ENCODE data around the gene ADIPOR2. TPM values are rescaled to one million over a fixed set of nuclear protein-coding genes. Genes with fewer than 3 reads are reported as not detected.
A peak's percentile ranks its signal among the peaks of the same experiment; 100 is the strongest.

Gene ADIPOR2
- total RNA-seq, 4 donors from 2014 or later: 46.0 to 59.3 (median 52.4) TPM

GRCh38 chr12:1663440-1664132, 27.3 kb upstream of the ADIPOR2 start:
- H3K27ac ChIP-seq: peak overlapping the region in 1 of 3 donors; percentile 76
- no peaks in the 10 kb centered on the region for H3K36me3 ChIP-seq
- no peaks in the 10 kb centered on the region for H3K9me3 ChIP-seq
- peaks cover 0 to 6% of the 10 kb centered on the region in 2 donors for H3K4me1 ChIP-seq
- H3K4me3 ChIP-seq (replicated peaks in 1 of 3): no peak overlapping the region
- intact Hi-C loops (cut with DNase I): no loop called here
- no peak for DNase-seq
- TF ChIP-seq, protein P1, sequence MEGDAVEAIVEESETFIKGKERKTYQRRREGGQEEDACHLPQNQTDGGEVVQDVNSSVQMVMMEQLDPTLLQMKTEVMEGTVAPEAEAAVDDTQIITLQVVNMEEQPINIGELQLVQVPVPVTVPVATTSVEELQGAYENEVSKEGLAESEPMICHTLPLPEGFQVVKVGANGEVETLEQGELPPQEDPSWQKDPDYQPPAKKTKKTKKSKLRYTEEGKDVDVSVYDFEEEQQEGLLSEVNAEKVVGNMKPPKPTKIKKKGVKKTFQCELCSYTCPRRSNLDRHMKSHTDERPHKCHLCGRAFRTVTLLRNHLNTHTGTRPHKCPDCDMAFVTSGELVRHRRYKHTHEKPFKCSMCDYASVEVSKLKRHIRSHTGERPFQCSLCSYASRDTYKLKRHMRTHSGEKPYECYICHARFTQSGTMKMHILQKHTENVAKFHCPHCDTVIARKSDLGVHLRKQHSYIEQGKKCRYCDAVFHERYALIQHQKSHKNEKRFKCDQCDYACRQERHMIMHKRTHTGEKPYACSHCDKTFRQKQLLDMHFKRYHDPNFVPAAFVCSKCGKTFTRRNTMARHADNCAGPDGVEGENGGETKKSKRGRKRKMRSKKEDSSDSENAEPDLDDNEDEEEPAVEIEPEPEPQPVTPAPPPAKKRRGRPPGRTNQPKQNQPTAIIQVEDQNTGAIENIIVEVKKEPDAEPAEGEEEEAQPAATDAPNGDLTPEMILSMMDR (IDR thresholded peaks at IDR 0.05): no peak
- no peak for TF ChIP-seq POLR2A (IDR thresholded peaks at IDR 0.05)
- WGBS, 2 donors: 83 to 85% methylated on average over 11 of the region's 11 CpGs
- no peaks in the 10 kb centered on the region for H3K27me3 ChIP-seq

DNA sequence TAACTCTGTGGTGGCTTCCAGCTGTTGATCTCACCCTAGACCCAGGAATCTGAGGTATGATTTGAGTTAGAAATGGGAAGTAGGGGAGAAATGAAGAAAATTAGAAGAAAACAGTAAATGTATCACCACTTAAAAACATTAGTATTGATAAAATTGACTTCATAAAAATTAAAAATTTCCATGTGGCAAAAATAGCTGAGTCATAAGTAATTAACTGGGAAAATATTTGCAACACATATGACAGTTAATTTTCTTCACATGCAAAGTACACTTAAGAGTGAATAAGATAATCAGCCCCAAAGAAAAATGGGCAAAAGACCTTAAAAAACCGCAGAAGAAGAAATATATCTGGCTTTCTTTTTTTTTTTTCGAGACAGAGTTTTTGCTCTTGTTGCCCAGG, 25.5 kb upstream of the ADIPOR2 start:
- H3K36me3 ChIP-seq: no peaks in the 10 kb centered on the region
- WGBS, 2 donors: 81 to 94% methylated on average over 2 of the region's 2 CpGs
- H3K9me3 ChIP-seq: no peaks in the 10 kb centered on the region
- H3K27ac ChIP-seq: peak overlapping the region in 1 of 3 donors; percentile 50
- H3K4me3 ChIP-seq (replicated peaks in 1 of 3): no peak overlapping the region
- no peak for DNase-seq
- intact Hi-C loops (cut with DNase I): no loop called here
- H3K27me3 ChIP-seq: no peaks in the 10 kb centered on the region
- peaks cover 2 to 5% of the 10 kb centered on the region in 2 donors for H3K4me1 ChIP-seq
- TF ChIP-seq, protein P1 (IDR thresholded peaks at IDR 0.05): no peak
- no peak for TF ChIP-seq POLR2A (IDR thresholded peaks at IDR 0.05)

DNA sequence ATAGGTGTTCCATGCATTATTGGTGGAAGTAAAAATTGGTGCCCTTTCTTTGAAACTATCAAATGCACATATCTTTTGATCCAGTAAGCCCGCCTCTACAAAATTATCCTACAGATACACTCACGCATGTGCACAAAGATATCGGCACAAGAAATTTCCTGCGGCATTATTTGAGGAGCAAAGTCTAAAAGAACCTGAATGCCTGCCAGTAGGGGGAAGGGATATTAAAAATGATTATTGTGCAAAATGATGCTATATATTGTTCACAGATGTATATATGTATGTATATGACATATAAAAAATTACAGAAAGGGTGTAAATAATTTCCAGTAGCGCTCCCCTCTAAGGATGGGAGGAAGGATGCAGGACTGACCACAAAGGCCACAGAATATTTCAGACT, 24.7 kb upstream of the ADIPOR2 start:
- Histone ChIP-seq H3K4me1 (peaks cover 0 to 5% of the 10 kb centered on the region in 2 donors), H3K36me3 (no peaks in the 10 kb centered on the region), H3K9me3 (no peaks in the 10 kb centered on the region), H3K27ac (no peak overlapping the region), H3K27me3 (no peaks in the 10 kb centered on the region), H3K4me3 (replicated peaks in 1 of 3) (no peak overlapping the region)
- intact Hi-C loops (cut with DNase I): no loop called here
- TF ChIP-seq, protein P1 (IDR thresholded peaks at IDR 0.05): no peak
- TF ChIP-seq POLR2A (IDR thresholded peaks at IDR 0.05): no peak
- WGBS, 2 donors: 72 to 75% methylated on average over 5 of the region's 5 CpGs
- DNase-seq: no peak

DNA sequence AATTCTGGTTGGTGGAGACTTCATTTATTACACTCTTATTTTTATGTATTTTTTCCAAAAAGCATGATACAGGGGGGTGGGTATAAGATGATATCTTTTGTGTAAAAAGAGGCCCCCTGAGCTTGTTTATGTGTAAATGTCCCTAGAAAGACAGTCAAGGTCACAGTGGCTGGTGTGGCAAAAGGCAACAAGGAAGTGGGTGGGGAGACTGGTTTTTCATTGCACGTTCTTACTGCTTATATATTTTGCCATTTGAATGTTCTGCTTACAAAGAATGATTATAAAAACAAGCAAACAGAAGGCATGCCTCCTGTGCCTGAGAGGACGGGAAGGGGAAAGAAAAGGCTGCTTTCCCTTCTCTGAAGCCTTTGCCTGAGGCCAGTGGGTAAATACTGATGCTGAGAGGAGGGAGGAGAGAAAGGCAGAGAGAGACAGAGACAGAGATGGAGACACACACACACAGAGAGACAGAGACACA, 24.1 kb upstream of the ADIPOR2 start:
- Histone ChIP-seq H3K4me3 (replicated peaks in 1 of 3) (no peak overlapping the region), H3K27ac (peak overlapping the region in 1 of 3 donors; percentile 27), H3K27me3 (no peaks in the 10 kb centered on the region), H3K9me3 (no peaks in the 10 kb centered on the region), H3K36me3 (no peaks in the 10 kb centered on the region), H3K4me1 (peaks cover 0 to 5% of the 10 kb centered on the region in 2 donors)
- TF ChIP-seq, protein P1 (IDR thresholded peaks at IDR 0.05): no peak
- no peak for TF ChIP-seq POLR2A (IDR thresholded peaks at IDR 0.05)
- 44 to 67% methylated on average over 2 of the region's 2 CpGs for WGBS, 2 donors
- intact Hi-C loops (cut with DNase I): no loop called here
- DNase-seq: no peak

DNA sequence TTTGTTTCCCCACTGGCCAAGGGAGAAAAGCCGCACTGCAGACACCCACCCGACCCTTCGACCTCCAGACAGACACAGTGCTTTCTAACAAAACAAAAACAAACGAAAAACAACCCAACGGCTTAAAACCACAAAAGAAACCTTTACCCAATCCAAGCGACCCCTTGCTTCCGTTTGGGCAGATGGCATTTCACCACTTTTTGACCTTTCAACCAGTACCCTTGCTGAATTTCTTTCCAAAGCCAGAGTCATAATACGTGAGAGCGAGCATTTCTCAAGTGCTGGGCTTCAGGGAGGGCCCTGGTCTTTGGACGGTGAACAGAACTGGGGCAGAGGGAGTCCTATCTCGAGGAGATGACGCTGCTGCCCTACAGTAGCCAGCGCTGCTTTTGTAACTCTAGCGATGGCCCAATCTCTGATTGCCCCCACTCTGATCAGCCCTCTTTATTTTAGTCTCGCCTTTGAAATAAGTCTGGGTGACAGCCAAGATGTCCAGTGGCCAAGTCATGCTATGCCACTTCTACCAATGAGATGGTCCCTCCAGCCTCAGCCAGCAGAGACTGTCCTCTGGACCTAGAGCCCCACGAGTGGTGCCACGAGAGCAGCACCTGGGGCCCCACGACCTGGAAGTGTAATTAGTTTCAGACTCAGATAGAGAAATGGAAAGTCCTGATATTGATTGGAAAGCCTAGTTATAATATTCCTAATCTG, 21.9 kb upstream of the ADIPOR2 start:
- Histone ChIP-seq H3K4me1 (peaks cover 0 to 5% of the 10 kb centered on the region in 2 donors), H3K9me3 (no peaks in the 10 kb centered on the region), H3K27me3 (no peaks in the 10 kb centered on the region), H3K4me3 (replicated peaks in 1 of 3) (no peak overlapping the region), H3K36me3 (no peaks in the 10 kb centered on the region), H3K27ac (peak overlapping the region in 1 of 3 donors; percentile 4)
- TF ChIP-seq POLR2A (IDR thresholded peaks at IDR 0.05): no peak
- TF ChIP-seq, protein P1 (IDR thresholded peaks at IDR 0.05): no peak
- 41 to 61% methylated on average over 18 of the region's 18 CpGs for WGBS, 2 donors
- intact Hi-C loops (cut with DNase I): no loop called here
- DNase-seq: peak; percentile 31 to 45
